Rectal smooth muscle tissue (tissue), 1 donor: ENCODE measurements around the gene PFDN6.

Experiments
- H3K27ac ChIP-seq: one replicate; pipeline ENCODE4 v1.7.0; 2013; ENCODE audit warnings: low read depth, low read length, inconsistent platforms
- H3K27me3 ChIP-seq: one replicate; pipeline ENCODE4 v1.7.0; 2013; ENCODE audit warnings: low read length; ENCODE audit not compliant: control insufficient read depth, insufficient read depth
- H3K36me3 ChIP-seq: one replicate; pipeline ENCODE4 v1.7.0; 2013; ENCODE audit warnings: low read length; ENCODE audit not compliant: control insufficient read depth, insufficient read depth
- H3K4me1 ChIP-seq: one replicate; pipeline ENCODE4 v1.7.0; 2013; ENCODE audit warnings: low read length; ENCODE audit not compliant: control insufficient read depth, insufficient read depth
- H3K4me3 ChIP-seq: one replicate; pipeline ENCODE4 v1.7.0; 2013; ENCODE audit warnings: low read length
- H3K9ac ChIP-seq: one replicate; pipeline ENCODE4 v1.7.0; 2013; ENCODE audit warnings: low read length

PFDN6 gene

GRCh38 chr6:33317669-33318425, 28.4 kb downstream of the PFDN6 start, which contains the start of gene ZBTB22:
Gene ZBTB22, minus strand, starts transcription at chr6:33317744. Its CDS starts 828 bp downstream, at chr6:33316916.
- Histone ChIP-seq H3K9ac (no peak within 1 kb of the TSS), H3K36me3 (peaks cover 17% of the 10 kb centered on the region), H3K4me1 (peaks cover 10% of the 10 kb centered on the region), H3K27ac (peak within 1 kb of the TSS; percentile 87), H3K4me3 (peak within 1 kb of the TSS; percentile 77), H3K27me3 (no peaks in the 10 kb centered on the region)

GRCh38 chr6:33318426-33319073, 29.1 kb downstream of the PFDN6 start:
- H3K4me1 ChIP-seq: peaks cover 7% of the 10 kb centered on the region
- peaks cover 17% of the 10 kb centered on the region for H3K36me3 ChIP-seq

DNA sequence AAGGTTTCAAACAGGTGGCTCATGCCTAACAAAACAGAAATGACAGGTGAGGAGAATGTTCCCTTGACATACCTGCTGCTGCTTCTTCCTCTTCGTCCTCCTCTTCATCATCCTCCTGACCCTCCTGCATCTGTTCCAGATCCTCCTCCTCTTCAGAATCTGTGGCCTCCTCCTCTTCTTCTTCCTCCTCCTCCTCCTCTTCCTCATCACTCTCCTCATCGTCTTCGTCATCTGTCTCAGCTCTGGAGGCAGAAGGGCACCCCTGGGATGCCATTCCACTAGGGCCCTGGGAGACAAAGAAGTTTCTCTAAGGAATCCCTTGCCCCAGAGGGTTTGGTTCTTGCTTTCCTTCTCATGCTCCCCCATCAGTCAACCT, 30.5 kb downstream of the PFDN6 start:
- Histone ChIP-seq H3K4me1 (peaks cover 7% of the 10 kb centered on the region), H3K36me3 (peaks cover 17% of the 10 kb centered on the region), H3K27ac (no peak overlapping the region), H3K4me3 (no peak overlapping the region), H3K9ac (no peak overlapping the region), H3K27me3 (no peaks in the 10 kb centered on the region)

More at GRCh38 chr6:33318426-33319073, 29.1 kb downstream of the PFDN6 start:
- Histone ChIP-seq H3K9ac (no peak overlapping the region), H3K27me3 (no peaks in the 10 kb centered on the region), H3K27ac (peak overlapping the region; percentile 87), H3K4me3 (peak overlapping the region; percentile 77)

DNA sequence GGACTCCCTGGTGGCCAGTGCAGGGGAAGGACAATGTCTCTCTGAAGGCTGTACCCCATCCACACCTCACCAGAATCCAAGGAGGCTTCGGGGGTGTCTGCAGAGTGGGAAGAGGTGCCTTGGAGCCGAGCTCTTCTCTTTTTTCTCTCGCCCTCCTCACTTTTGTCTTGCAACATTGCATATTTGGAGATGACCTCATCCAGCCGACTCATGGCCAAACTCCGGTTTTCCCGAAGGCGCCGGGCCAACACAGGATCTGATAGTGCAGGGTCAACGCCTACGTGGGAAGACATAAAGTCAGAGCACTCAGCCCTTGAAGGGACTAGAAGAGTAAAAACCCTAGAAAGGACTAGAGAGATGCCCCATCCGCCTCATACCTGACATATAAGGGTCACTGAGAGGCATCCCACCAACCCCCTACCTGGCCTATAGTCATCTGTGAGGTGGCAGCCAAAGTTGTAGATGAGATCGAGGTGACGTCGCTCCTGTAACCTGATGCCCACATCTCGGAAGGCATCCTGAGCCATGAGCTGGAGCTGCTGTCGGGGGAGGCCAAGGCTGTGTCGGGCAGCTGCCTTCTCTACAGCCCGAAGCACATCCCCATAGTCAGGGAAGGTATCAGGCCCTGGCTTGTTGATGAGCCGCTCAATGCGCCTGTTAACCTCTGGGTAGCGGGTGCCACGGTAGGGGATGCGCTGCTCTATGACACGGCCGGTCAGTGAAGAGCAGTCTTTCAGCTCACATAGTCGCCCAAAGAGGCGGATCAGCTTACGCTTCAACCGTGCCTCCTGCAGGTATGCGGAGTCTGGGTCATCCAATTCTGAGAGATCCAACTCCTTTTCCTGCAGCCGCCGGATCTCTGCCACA, 31.1 kb downstream of the PFDN6 start:
- Histone ChIP-seq H3K27ac (no peak overlapping the region), H3K9ac (no peak overlapping the region), H3K4me1 (peaks cover 7% of the 10 kb centered on the region), H3K36me3 (peaks cover 17% of the 10 kb centered on the region), H3K4me3 (no peak overlapping the region), H3K27me3 (no peaks in the 10 kb centered on the region)

- Histone ChIP-seq H3K27ac (no peak overlapping the region), H3K9ac (no peak overlapping the region), H3K27me3 (no peaks in the 10 kb centered on the region), H3K36me3 (peaks cover 17% of the 10 kb centered on the region), H3K4me1 (peaks cover 7% of the 10 kb centered on the region), H3K4me3 (peak overlapping the region; percentile 75)
Observed at GRCh38 chr6:33321227-33321626, 31.8 kb downstream of the PFDN6 start.

DNA sequence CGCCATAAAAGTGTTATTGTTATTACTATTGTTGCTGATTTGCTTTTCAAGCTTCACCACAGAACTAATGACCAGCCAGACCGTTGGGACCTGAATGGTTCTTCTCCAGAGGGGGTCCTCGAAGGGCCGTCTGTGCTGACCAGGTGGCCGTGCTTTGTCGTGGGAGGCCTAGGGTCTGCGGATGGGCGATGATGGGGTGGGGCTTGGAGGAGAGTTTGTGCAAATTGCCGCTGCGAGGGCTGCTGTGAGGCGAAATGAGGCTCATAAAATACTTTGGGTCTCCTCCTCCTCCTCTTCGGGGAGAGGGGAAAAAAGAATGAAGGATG, 34.2 kb downstream of the PFDN6 start:
- H3K9ac ChIP-seq: no peak overlapping the region
- H3K36me3 ChIP-seq: peaks cover 17% of the 10 kb centered on the region
- peaks cover 4% of the 10 kb centered on the region for H3K4me1 ChIP-seq
- peak overlapping the region; percentile 85 for H3K27ac ChIP-seq
- no peaks in the 10 kb centered on the region for H3K27me3 ChIP-seq
- peak overlapping the region; percentile 75 for H3K4me3 ChIP-seq

GRCh38 chr6:33324125-33324524, 34.7 kb downstream of the PFDN6 start:
- H3K4me1 ChIP-seq: peaks cover 4% of the 10 kb centered on the region
- H3K9ac ChIP-seq: no peak overlapping the region
- H3K27me3 ChIP-seq: no peaks in the 10 kb centered on the region
- H3K27ac ChIP-seq: no peak overlapping the region
- H3K4me3 ChIP-seq: peak overlapping the region; percentile 75
- peaks cover 12% of the 10 kb centered on the region for H3K36me3 ChIP-seq

DNA sequence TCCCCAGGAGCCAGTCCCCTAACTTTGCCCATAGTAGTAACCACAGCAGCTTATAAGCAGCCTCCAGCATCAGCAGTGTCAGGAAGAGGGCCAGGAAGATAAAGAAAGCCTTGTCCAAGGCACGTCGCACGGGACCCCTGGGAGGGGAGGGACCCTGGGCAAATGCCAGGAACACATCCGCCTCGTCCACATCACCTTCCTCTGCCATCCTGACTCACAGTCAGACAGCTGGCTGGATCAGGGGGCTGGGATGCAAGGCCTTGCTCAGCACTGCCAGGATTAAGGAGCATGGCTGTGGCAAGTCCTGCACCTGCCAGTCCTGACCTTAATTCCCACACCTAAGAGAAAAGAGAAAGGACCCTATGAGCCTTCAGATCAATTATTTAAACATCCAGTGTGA, 39.7 kb downstream of the PFDN6 start:
- H3K27ac ChIP-seq: no peak overlapping the region
- H3K36me3 ChIP-seq: no peaks in the 10 kb centered on the region
- H3K4me1 ChIP-seq: no peaks in the 10 kb centered on the region

GRCh38 chr6:33330736-33331135, 41.3 kb downstream of the PFDN6 start:
- H3K36me3 ChIP-seq: no peaks in the 10 kb centered on the region
- H3K4me3 ChIP-seq: no peak overlapping the region
- no peak overlapping the region for H3K9ac ChIP-seq
- no peak overlapping the region for H3K27ac ChIP-seq
- H3K4me1 ChIP-seq: no peaks in the 10 kb centered on the region
- H3K27me3 ChIP-seq: no peaks in the 10 kb centered on the region

More for the DNA sequence above, 39.7 kb downstream of the PFDN6 start:
- no peak overlapping the region for H3K4me3 ChIP-seq
- no peaks in the 10 kb centered on the region for H3K27me3 ChIP-seq
- H3K9ac ChIP-seq: no peak overlapping the region

- Histone ChIP-seq H3K27me3 (no peaks in the 10 kb centered on the region), H3K27ac (no peak overlapping the region), H3K9ac (no peak overlapping the region), H3K4me3 (no peak overlapping the region), H3K36me3 (no peaks in the 10 kb centered on the region), H3K4me1 (no peaks in the 10 kb centered on the region)
Observed at GRCh38 chr6:33333666-33334065, 44.3 kb downstream of the PFDN6 start.

- no peaks in the 10 kb centered on the region for H3K27me3 ChIP-seq
- no peak overlapping the region for H3K27ac ChIP-seq
- no peak overlapping the region for H3K4me3 ChIP-seq
- no peaks in the 10 kb centered on the region for H3K4me1 ChIP-seq
- H3K9ac ChIP-seq: no peak overlapping the region
- no peaks in the 10 kb centered on the region for H3K36me3 ChIP-seq
Observed at GRCh38 chr6:33335916-33336315, 46.5 kb downstream of the PFDN6 start.

- H3K36me3 ChIP-seq: no peaks in the 10 kb centered on the region
- no peak overlapping the region for H3K9ac ChIP-seq
- no peak overlapping the region for H3K27ac ChIP-seq
- H3K4me3 ChIP-seq: no peak overlapping the region
- H3K27me3 ChIP-seq: no peaks in the 10 kb centered on the region
- H3K4me1 ChIP-seq: no peaks in the 10 kb centered on the region
Observed at GRCh38 chr6:33336495-33336894, 47.1 kb downstream of the PFDN6 start.
